Suppressor macrophage treated with lipopolysaccharide for 1 hour (primary cell): ENCODE results near the gene DOCK8.
"Not testable (repeated sequence)": the region's sequence is repeated elsewhere in the genome, so short reads cannot be mapped to it uniquely, and the experiment has no call there.

Experiments
- DNase-seq, 3 donors: peaks; one replicate each; pipeline ENCODE4 v3.0.0-alpha.2; 2020 to 2022

DOCK8 gene

DNA sequence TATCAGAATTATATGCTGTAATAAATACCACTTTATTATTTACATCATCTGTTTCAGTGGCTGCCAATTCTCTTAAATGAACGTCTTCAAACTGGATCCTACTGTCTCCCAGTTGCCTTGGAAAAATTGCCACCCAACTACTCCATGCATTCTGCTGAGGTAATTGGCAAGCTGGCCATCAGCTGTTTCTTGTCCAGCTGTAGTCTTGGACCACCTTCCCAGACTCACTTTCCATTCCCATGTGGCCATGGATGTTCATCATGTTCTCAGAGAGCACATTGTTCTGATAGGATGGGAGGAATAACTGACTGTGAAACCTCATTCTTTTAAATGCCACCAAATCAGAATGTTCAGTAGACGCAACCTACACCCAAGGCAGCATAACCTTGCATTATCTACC lies 157.5 kb downstream of the DOCK8 start:
- no peak for DNase-seq

DNA sequence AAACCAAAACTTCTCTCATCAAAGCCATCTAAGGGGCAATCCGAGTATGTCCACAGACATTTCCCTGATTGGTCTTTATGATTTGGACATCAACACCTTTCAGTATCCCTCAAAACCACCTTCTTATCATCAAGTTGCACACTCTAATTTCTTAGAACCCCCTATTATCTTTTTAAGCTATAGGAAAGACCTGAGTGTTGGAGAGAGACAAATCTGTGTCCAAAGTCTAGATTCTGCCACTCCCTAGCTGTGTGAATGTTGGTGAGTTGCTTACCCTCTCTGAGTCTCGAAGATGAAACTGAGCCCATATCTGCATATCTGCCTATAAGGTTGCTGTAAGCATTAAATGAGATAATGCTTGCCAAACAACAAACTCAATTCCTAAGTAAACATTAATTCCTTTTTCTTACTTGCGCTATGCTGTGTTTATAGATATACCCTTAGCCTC lies 159.1 kb downstream of the DOCK8 start:
- no peak for DNase-seq

DNA sequence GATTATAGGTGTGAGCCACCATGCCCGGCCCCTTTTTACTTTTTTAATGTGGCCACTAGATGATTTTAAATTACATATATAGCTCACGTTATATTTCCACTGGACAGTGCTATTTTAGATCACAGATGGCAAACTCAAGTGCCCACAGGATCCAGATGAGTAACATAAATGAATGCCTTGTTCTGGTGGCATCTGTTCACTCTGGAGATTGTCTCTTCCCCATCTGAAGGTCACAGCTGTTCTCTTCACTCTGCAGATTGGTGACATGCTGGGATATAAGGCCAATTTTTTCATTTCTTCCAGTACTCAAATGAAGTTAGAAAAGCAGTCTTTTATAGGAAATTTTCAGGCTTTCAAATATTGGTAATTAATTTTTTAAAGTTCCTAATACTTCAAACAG lies 160.1 kb downstream of the DOCK8 start:
- DNase-seq, result no peak

- DNase-seq, result no peak
These were observed 161.4 kb downstream of the DOCK8 start for GRCh38 chr9:376115-376514.

DNA sequence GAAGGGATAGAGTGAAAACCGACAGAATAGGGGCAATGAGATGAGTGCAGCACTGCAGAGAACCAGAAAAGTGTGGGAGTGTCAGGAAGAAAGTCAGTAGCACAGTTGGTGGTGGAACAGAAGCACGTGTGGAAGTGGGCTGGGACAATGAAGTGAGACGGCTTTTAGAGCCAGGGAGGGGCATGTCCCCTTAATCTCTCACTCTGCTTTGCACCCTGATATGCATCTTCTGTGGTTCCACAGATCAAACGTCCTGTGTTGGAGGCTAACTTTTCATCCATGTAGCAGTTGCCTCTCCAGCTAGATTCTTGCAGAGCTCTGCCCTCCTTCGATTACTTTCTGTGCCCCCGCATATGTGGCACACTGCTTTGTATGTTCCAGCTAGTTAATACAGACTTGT lies 163.6 kb downstream of the DOCK8 start:
- peak in 1 of 3 donors; percentile 4 for DNase-seq

- no peak for DNase-seq
These were observed 167.7 kb downstream of the DOCK8 start for GRCh38 chr9:382383-382782.

- DNase-seq, result peak; percentile 7 to 13 (median 9)
These were observed 171.2 kb downstream of the DOCK8 start for GRCh38 chr9:385818-386398.

GRCh38 chr9:389159-389558 lies 174.5 kb downstream of the DOCK8 start:
- no peak for DNase-seq

DNA sequence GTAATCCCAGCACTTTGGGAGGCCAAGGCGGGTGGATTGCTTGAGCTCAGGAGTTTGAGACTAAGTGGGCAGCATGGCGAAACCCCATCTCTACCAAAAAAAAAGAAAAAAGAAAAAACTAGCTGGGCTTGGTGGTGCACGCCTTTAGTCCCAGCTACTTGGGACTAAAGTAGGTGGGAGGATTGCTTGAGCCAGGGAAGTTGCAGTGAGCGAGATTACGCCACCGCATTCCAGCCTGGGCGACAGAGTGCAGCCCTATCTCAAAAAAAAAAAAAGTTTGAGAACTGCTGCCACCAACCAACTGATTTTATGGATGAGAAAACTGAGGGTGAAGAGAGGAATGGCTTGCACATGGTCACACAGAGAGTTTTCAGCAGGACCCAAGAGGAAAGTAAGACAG lies 175.1 kb downstream of the DOCK8 start:
- DNase-seq, result no peak

DNA sequence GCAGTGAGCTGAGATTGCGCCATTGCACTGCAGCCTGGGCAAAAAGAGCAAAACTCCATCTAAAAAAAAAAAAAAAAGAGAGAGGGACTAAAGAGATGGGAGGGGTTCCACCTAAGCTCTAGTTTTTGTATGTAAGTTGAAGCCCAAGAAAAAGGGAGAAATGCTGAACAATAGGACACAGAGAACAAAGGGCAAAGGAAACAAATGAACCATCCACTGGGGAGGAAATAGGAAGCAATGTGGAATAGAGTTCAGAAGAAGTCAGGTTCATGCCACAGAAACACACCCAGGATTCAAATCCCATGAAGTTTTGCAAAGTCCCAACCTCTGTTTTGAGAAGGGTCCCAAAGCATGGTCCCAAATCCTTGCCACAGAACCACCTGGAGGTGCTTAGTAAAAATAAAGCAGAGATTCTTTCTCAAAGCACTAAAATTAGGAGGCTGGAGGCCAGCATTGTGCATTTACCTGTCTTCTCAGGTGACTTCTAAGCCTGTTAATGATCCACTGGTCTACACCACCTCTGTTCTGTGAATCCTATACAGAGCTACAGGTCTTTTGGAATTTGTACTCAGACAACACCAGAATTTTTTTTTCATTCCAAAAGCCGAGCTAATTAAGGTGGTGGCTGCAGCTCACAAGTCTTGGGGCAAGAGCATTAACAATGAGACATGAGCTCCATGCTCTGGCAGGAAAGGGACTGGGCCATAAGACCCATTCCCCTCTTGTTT lies 177.6 kb downstream of the DOCK8 start:
- DNase-seq, result no peak

- DNase-seq, result no peak
These were observed 179.8 kb downstream of the DOCK8 start for GRCh38 chr9:394347-395052.

DNA sequence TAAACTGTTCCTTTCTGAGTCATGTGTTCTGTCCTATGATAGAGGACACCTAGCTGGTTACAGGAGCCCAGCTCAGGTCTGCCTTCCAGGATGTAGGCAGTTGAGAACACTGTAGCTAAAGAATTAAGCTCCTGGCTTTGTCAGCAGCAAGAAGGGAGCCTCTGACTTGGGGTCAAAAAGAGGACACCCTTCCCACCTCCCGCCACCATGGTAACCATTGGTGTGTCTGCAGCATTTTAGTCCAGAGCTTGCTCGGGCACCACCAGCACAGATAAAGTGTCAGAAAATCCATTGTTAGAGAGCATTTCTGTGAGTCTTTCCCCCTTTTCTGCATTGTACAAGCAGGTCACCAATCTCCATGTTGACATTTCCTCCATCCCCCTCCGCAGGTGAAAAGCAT lies 181.7 kb downstream of the DOCK8 start:
- DNase-seq, result no peak

GRCh38 chr9:398085-398484 lies 183.4 kb downstream of the DOCK8 start:
- no peak for DNase-seq

- no peak for DNase-seq
These were observed 186.6 kb downstream of the DOCK8 start for GRCh38 chr9:401223-401622.

DNA sequence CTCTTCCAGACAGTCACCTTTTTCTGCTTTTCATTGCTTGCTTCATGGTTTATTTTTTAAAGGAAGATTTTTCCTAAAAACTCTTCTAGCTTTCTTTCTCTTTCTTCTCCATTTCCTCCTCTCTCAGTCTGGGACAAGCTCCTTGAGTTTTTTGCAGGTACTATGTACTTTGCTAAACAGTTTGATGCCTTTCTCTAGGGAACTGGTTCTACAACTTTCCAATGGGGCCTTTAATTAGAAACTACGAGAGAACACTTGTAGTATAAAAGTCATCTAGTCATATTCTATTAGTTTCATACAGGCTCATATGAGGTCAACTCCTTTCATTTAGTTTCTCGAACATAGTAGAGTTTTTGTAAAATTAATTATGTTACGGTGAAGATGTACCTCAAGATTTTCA lies 189.6 kb downstream of the DOCK8 start:
- no peak for DNase-seq

- no peak for DNase-seq
These were observed 190.7 kb downstream of the DOCK8 start for GRCh38 chr9:405341-405740.

GRCh38 chr9:406886-407654 lies 192.4 kb downstream of the DOCK8 start:
- no peak for DNase-seq

- not testable (repeated sequence) for DNase-seq
These were observed 195.0 kb downstream of the DOCK8 start for GRCh38 chr9:409655-410054.

DNA sequence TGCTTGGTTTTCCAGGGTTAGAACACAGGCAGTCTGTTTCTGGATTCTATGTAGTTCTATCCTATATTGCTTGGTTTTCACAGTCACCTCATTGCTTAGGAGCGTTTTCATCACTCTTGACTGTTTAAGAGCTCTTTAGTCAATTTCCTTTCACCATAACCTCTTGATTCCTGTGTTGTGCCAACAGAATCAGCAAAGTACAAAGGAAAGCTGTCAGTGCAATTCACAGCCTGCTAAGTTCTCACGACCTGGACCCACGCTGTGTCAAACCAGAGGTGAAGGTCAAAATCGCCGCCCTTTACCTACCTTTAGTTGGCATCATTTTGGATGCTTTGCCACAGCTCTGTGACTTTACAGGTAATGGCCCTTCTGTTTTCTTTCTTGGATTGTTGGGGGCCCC lies 199.9 kb downstream of the DOCK8 start:
- DNase-seq, result no peak

GRCh38 chr9:419571-420171 lies 205.0 kb downstream of the DOCK8 start:
- DNase-seq, result no peak

GRCh38 chr9:421896-422295 lies 207.2 kb downstream of the DOCK8 start:
- no peak for DNase-seq

GRCh38 chr9:426264-426663 lies 211.6 kb downstream of the DOCK8 start:
- no peak for DNase-seq

DNA sequence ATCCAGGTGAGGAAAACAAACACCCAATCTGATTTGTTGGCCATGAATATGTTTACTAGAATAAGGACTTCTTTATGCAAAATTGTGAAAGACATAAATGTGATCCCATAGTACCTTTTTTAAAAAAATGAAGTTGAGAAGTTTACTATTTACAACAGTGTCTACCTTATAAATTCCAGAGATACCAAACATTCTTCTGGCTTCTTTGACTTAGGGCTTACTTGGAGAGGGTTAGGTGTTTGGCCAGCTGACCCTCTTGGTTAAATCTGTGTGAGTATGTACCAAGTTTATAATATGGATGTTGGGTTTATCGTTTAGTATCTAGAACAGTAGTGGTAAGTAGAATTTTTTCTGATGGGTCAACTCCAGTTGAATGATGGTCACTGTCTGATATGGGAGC lies 212.3 kb downstream of the DOCK8 start:
- no peak for DNase-seq
